Measurements from ENCODE around the gene SLC17A4. TPM values are rescaled to one million over a fixed set of nuclear protein-coding genes. Genes with fewer than 3 reads are reported as not detected.
A peak's percentile ranks its signal among the peaks of the same experiment; 100 is the strongest.
"Not testable (repeated sequence)": the region's sequence is repeated elsewhere in the genome, so short reads cannot be mapped to it uniquely, and the experiment has no call there.

Gene SLC17A4
- total RNA-seq (2014; rRNA removed; shearing (Covaris generic)), result not detected in 2 replicates

DNA sequence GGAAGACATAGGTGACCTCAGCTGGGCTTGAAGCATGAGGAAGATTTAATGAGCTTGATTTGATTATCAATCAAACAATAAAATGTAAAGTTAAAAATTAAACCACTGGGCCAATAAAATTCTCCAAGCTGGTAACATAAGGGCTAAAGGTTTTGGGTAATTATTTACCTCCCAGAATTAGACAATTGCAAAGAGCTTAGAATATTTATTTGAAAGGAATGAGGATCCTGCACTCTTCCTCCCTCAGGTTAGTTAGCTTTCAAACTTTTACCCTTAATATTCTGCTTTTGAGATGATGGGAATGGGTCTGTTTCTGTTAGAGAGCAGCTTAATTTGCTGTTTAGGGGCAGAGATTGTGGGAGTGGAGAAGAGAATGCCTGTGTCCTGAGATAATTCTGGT is at the start of gene SLC17A4:
Gene SLC17A4, plus strand, starts transcription at position 208 of the 400 bp plus-strand sequence. CDS start 7,221 bp downstream, outside the sequence.
- no peak for DNase-seq (ENCODE audit: low read depth)

GRCh38 chr6:25706314-25707014 is 48.1 kb upstream of the SLC17A4 start:
- DNase-seq (ENCODE audit: low read depth), result peak; percentile 18

DNA sequence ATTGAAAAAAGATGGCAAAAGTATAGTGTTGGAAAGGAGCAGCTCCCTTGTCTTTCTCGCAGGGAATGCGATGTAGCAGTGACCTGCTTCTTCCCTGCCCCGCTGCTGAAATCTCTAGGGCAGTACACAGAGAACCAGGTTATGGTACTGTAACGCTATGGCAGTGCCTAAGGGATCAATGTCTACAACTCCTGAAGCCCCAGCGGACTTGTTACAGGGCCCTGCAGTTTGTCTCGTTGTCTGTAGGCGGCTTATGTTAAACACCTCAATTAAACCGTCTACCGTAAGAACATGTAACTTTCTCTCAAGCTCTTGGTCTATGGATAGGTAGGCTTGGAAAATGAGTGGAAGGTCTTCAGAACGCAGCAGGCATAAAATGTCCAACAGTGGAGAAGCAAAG is 44.8 kb upstream of the SLC17A4 start:
- no peak for DNase-seq (ENCODE audit: low read depth)

- no peak for DNase-seq (ENCODE audit: low read depth)
Observed at GRCh38 chr6:25710287-25710686, 44.3 kb upstream of the SLC17A4 start.

DNA sequence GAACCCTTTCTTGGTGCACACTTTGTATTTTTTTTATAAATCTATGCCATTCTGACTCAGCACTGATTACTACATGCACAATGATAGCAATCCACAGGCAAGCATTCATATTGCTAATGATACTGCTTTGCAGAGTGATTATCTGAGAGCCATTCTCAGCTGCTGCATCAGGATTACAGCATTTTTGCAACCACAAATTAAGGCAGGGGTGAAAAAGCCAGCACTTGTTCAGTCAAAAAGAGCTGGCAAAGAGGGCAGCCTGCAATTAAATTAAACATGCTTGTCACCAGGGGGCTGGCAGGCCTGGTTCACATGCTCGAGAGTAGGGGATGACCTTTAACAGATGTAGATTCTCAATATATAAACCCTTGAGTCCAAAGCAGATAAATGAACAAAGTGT is 40.7 kb upstream of the SLC17A4 start:
- DNase-seq (ENCODE audit: low read depth), result no peak

- no peak for DNase-seq (ENCODE audit: low read depth)
Observed at GRCh38 chr6:25714765-25715164, 39.8 kb upstream of the SLC17A4 start.

GRCh38 chr6:25715794-25716193 is 38.7 kb upstream of the SLC17A4 start:
- no peak for DNase-seq (ENCODE audit: low read depth)

- peak; percentile 50 for DNase-seq (ENCODE audit: low read depth)
Observed at GRCh38 chr6:25717866-25718740, 36.4 kb upstream of the SLC17A4 start.

GRCh38 chr6:25726122-25726911 is 28.2 kb upstream of the SLC17A4 start:
- DNase-seq (ENCODE audit: low read depth), result no peak

DNA sequence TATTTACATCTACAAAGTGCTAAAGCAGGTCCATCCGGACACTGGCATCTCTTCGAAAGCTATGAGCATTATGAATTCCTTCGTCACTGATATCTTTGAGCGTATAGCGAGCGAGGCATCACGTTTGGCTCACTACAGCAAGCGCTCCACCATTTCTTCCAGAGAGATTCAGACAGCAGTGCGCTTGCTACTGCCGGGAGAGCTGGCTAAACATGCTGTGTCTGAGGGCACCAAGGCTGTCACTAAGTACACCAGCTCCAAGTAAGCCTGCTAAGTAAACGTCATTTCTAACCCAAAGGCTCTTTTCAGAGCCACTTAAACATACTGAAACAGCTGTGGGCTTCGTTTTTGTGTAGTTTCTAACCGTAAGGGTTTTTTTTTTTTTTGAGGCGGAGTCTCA is 27.5 kb upstream of the SLC17A4 start:
- no peak for DNase-seq (ENCODE audit: low read depth)

DNA sequence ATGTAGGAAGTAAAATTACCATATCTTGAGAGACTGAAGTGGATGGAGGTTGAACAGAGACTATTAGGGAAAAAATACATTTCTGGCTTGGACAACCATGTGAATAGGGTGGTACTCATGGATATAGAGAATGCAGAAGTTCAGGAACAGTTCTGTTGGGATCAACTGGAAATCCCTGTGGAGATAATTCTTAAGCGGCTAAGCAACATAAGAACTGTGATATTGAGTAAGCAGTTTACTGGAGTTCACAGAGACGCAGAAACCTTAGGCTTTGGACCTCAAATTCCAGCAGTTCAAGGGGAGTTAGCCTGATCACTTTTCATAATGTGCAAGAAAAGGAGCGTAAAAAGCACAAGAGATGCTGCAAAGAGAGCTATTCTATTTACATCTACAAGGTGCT is 23.6 kb upstream of the SLC17A4 start:
- DNase-seq (ENCODE audit: low read depth), result no peak

- DNase-seq (ENCODE audit: low read depth), result no peak
Observed at GRCh38 chr6:25731721-25732120, 22.8 kb upstream of the SLC17A4 start.

- no peak for DNase-seq (ENCODE audit: low read depth)
Observed at GRCh38 chr6:25732468-25733198, 21.9 kb upstream of the SLC17A4 start.

DNA sequence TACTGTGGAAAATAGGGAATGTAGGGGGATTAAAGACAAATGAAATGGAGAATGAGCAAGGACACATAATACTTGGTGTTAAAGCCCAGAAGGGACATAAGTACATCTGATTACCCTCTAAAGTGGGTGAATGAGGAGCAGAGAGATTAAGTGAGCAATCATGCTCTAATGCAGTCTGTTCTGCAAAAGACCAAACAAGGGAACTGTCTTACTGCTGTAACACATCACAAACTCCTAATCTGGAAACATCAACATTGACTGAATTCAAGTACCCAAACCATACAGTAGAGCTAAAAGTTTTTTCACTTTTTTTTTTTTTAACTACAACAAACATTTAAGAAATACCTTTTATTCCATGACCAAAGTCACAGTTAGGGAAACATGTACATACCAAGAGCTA is 19.3 kb upstream of the SLC17A4 start:
- DNase-seq (ENCODE audit: low read depth), result no peak

DNA sequence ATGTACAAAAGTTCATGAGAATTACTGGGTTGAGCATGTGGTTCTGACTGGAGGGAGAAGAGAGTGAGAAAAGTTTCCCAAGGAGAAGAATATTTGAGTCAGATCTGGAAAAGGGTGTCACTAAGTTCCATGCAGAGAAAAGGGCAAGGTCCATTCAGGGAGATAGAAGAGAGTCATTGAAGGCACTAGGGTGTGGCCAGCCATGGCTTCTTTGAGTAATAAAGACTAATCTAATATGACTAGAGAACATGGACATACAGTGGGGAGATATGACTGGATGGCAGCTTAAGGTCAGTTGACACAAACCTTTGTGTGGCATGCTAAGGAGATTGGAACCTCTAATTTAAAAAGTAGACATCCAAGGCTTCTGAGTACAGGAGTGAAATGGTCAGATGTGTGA is 10.7 kb upstream of the SLC17A4 start:
- DNase-seq (ENCODE audit: low read depth), result no peak

- DNase-seq (ENCODE audit: low read depth), result no peak
Observed at GRCh38 chr6:25745836-25746235, 8.7 kb upstream of the SLC17A4 start.

DNA sequence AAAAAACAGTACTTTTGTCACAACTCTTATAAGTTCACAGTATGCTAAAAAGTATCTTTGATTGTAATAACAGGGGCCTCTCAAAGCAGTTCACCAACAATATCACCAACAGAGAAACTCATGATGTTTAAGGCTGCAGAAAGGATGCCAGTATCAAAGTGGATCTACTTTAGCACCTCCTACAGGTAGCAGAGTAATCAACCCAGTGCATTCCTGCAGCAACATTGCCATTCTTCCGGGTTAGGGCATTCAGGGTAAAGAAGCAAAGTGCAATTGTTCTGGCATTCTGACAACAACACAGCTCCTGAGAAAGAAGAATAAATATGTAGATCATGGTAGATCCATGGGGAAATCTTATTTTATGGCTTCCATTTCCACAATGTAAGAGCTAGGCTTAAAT is 7.6 kb upstream of the SLC17A4 start:
- no peak for DNase-seq (ENCODE audit: low read depth)

DNA sequence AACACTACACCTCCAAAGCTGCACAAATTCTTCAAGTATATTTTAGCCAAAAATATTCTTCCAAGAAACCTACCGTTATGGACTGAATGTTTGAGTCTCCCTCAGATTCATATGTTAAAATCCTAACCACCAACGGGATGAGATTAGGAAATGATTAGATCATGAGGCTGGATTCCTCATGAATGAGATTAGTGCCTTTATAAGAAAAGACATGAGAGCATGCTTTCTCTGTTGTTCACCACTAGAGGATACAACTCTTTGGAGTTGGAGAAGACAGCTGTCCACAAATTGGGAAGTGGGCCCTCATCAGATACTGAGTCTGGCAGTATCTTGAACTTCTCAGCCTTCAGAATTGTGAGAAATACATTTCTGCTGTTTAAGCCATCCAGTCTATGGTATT is 7.1 kb upstream of the SLC17A4 start:
- DNase-seq (ENCODE audit: low read depth), result no peak

GRCh38 chr6:25748049-25748448 is 6.5 kb upstream of the SLC17A4 start:
- DNase-seq (ENCODE audit: low read depth), result no peak

DNA sequence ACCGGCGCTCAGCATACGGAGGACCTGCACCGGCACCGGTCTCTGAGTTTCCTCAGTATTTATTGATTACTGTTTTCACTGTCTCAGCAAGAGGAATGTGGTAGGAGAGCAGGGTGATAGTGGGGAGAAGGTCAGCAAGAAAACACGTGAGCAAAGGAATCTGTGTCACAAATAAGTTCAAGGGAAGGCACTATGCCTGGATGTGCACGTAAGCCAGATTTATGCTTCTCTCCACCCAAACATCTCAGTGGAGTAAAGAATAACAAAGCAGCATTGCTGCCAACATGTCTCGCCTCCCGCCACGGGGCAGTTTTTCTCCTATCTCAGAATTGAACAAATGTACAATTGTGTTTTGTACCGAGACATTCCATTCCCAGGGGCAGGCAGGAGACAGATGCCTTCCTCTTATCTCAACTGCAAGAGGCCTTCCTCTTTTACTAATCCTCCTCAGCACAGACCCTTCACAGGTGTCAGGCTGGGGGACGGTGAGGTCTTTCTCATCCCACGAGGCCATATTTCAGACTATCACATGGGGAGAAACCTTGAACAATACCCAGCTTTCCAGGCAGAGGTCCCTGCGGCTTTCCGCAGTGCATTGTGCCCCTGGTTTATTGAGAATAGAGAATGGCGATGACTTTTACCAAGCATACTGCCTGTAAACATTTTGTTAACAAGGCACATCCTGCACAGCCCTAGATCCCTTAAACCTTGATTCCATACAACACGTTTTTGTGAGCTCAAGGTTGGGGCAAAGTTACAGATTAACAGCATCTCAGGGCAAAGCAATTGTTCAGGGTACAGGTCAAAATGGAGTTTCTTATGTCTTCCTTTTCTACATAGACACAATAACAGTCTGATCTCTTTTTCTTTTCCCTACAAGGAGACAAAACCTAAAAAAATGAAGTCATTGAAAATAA is 5.7 kb upstream of the SLC17A4 start:
- DNase-seq (ENCODE audit: low read depth), result not testable (repeated sequence)

Data from M059J (cell line).